ENCODE results near the gene GAL.

The GAL gene

GRCh38 chr11:68734111-68734510 is 49.8 kb downstream of the GAL start:
- no peak for DNase-seq (ENCODE audit: insufficient read length, low spot score)
- no peak for FAIRE-seq
- TF ChIP-seq CTCF (IDR thresholded peaks at IDR 0.05; ENCODE audit: insufficient read depth, missing control alignments): no peak

GRCh38 chr11:68735125-68735524 is 50.8 kb downstream of the GAL start:
- TF ChIP-seq CTCF (IDR thresholded peaks at IDR 0.05; ENCODE audit: insufficient read depth, missing control alignments): no peak
- no peak for FAIRE-seq
- DNase-seq (ENCODE audit: insufficient read length, low spot score): no peak

DNA sequence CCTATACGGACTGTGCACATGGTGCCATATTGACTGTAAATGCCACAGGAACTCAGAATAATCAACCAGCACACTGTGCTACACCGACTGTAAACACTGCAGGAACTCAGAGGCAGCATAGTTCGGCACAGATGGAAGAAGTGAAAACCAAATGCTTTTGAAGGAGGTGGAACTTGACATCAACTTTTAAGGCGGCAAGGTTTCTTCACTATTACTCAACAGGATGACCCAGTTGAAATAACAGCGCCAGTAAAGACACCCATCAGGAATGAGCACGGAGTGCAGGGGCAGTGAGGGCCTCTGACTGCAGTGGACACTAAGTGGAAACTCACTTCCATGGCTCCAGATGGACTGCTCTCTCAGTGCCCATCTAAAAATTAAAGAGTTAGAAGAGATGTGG is 51.3 kb downstream of the GAL start:
- FAIRE-seq: no peak

More for the DNA sequence above, 51.3 kb downstream of the GAL start:
- no peak for DNase-seq (ENCODE audit: insufficient read length, low spot score)
- no peak for TF ChIP-seq CTCF (IDR thresholded peaks at IDR 0.05; ENCODE audit: insufficient read depth, missing control alignments)

Data from D721Med (cell line).